Activated naive CD4-positive, alpha-beta T cell treated with anti-CD3 and anti-CD28 coated beads, Interleukin-2, amount 10 ng/mL, durations not matched to agents 7 days and 5 days (primary cell): ENCODE measurements around the gene CYS1.
A peak's percentile ranks its signal among the peaks of the same experiment; 100 is the strongest.
"Not testable (repeated sequence)": the region's sequence is repeated elsewhere in the genome, so short reads cannot be mapped to it uniquely, and the experiment has no call there.

Experiments
- CTCF ChIA-PET: fragments of 350-600 bp; sonication (Branson Sonifier 250); formaldehyde crosslinking; loops from one replicate; lab custom pipeline; 2021; ENCODE audit warnings: antibody characterized with exemption; lab: Charles Lee
- DNase-seq: peaks from one replicate; pipeline ENCODE4 v3.0.0-alpha.2; 2020
- H3K27ac Mint-ChIP-seq: one replicate; pipeline ENCODE4 v1.8.0; 2021; ENCODE audit warnings: mild to moderate bottlenecking, moderate library complexity, mixed read lengths
- H3K27me3 Mint-ChIP-seq: one replicate; pipeline ENCODE4 v1.8.0; 2021; ENCODE audit warnings: mild to moderate bottlenecking, mixed read lengths
- H3K36me3 Mint-ChIP-seq: one replicate; pipeline ENCODE4 v1.8.0; 2021; ENCODE audit warnings: mixed read lengths
- H3K4me1 Mint-ChIP-seq: one replicate; pipeline ENCODE4 v1.8.0; 2021; ENCODE audit warnings: mixed read lengths
- H3K4me3 Mint-ChIP-seq: one replicate; pipeline ENCODE4 v1.8.0; 2021; ENCODE audit warnings: mild to moderate bottlenecking, moderate library complexity, mixed read lengths
- H3K9me3 Mint-ChIP-seq: one replicate; pipeline ENCODE4 v1.8.0; 2021; ENCODE audit warnings: mixed read lengths

Gene CYS1

GRCh38 chr2:10033251-10034006 is 46.8 kb downstream of the CYS1 start:
- DNase-seq: no peak
- H3K36me3 Mint-ChIP-seq: no peaks in the 10 kb centered on the region
- H3K4me1 Mint-ChIP-seq: peaks cover 37% of the 10 kb centered on the region
- CTCF ChIA-PET: interaction anchor here (0.6 to 1.0 kb wide), 2 partner anchors 133 to 219 kb away, joined by 3 to 4 read pairs; no protein-coding TSS in a partner anchor
- H3K27ac Mint-ChIP-seq: no peak overlapping the region
- H3K27me3 Mint-ChIP-seq: peaks cover 48% of the 10 kb centered on the region
- no peaks in the 10 kb centered on the region for H3K9me3 Mint-ChIP-seq
- H3K4me3 Mint-ChIP-seq: no peak overlapping the region

GRCh38 chr2:10032746-10033105 is 47.5 kb downstream of the CYS1 start:
- Mint-ChIP-seq H3K27ac (no peak overlapping the region), H3K4me3 (no peak overlapping the region), H3K27me3 (peaks cover 41% of the 10 kb centered on the region)

GRCh38 chr2:10031886-10032745 is 48.1 kb downstream of the CYS1 start:
- H3K27me3 Mint-ChIP-seq: peaks cover 37% of the 10 kb centered on the region
- no peaks in the 10 kb centered on the region for H3K36me3 Mint-ChIP-seq
- H3K27ac Mint-ChIP-seq: no peak overlapping the region
- H3K4me3 Mint-ChIP-seq: no peak overlapping the region
- CTCF ChIA-PET: interaction anchor here (0.6 to 1.3 kb wide), 2 partner anchors 48 to 49 kb away, joined by 3 to 4 read pairs; no protein-coding TSS in a partner anchor
- DNase-seq: no peak
- peaks cover 44% of the 10 kb centered on the region for H3K4me1 Mint-ChIP-seq
- H3K9me3 Mint-ChIP-seq: no peaks in the 10 kb centered on the region

More at GRCh38 chr2:10032746-10033105, 47.5 kb downstream of the CYS1 start:
- DNase-seq: no peak
- H3K36me3 Mint-ChIP-seq: no peaks in the 10 kb centered on the region
- H3K4me1 Mint-ChIP-seq: peaks cover 42% of the 10 kb centered on the region
- no peaks in the 10 kb centered on the region for H3K9me3 Mint-ChIP-seq
- CTCF ChIA-PET: interaction anchor here (0.6 to 1.0 kb wide), 2 partner anchors 132 to 218 kb away, joined by 3 to 4 read pairs; no protein-coding TSS in a partner anchor

DNA sequence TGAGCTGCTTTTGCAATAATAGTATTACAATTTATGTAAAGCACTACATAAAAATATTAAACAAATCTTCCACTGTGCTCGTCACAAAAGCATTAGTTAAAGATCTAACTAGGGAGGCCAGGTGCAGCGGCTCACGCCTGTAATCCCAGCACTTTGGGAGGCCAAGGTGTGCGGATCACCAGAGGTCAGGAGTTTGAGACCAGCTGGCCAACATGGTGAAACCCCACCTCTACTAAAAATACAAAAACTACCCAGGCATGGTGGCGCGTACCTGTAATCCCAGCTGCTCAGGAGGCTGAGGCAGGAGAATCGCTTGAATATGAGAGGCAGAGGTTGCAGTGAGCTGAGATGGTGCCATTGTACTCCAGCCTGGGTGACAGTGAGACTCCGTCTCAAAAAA is 49.4 kb downstream of the CYS1 start:
- not testable (repeated sequence) for H3K36me3 Mint-ChIP-seq, DNase-seq, H3K27ac Mint-ChIP-seq, H3K9me3 Mint-ChIP-seq, H3K4me3 Mint-ChIP-seq
- CTCF ChIA-PET: interaction anchor here (0.7 to 1.3 kb wide), 3 partner anchors 46 to 236 kb away, joined by 3 to 4 read pairs (median 3); no protein-coding TSS in a partner anchor
- Mint-ChIP-seq H3K4me1 (peaks cover 43% of the 10 kb centered on the region), H3K27me3 (peaks cover 29% of the 10 kb centered on the region)

- peaks cover 26% of the 10 kb centered on the region for H3K27me3 Mint-ChIP-seq
- no peaks in the 10 kb centered on the region for H3K9me3 Mint-ChIP-seq
- no peak for DNase-seq
- H3K4me1 Mint-ChIP-seq: peaks cover 39% of the 10 kb centered on the region
- no peaks in the 10 kb centered on the region for H3K36me3 Mint-ChIP-seq
- no peak overlapping the region for H3K27ac Mint-ChIP-seq
- no peak overlapping the region for H3K4me3 Mint-ChIP-seq
- CTCF ChIA-PET: interaction anchor here (1.0 kb wide), 1 partner anchor 231 kb away, joined by 3 read pairs; no protein-coding TSS in a partner anchor
Measured at GRCh38 chr2:10030311-10030736, 49.9 kb downstream of the CYS1 start.

DNA sequence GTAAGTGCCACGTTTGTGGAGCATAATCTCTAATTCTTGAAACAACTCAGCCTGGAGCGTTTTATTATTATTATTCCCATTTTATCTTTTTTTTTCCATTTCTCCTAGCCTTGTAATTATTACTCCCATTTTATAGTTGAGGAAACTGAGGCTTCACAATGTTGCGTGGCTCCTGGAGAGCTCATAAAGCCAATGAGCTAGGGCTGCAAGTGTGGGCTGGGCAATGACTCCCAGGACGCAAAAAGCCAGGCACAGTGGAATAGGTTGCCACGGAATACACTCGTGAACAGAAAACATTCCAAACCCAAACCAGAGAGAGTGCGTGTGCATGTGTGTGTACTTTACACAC is 50.4 kb downstream of the CYS1 start:
- Mint-ChIP-seq H3K9me3 (no peaks in the 10 kb centered on the region), H3K27me3 (peaks cover 26% of the 10 kb centered on the region)

DNA sequence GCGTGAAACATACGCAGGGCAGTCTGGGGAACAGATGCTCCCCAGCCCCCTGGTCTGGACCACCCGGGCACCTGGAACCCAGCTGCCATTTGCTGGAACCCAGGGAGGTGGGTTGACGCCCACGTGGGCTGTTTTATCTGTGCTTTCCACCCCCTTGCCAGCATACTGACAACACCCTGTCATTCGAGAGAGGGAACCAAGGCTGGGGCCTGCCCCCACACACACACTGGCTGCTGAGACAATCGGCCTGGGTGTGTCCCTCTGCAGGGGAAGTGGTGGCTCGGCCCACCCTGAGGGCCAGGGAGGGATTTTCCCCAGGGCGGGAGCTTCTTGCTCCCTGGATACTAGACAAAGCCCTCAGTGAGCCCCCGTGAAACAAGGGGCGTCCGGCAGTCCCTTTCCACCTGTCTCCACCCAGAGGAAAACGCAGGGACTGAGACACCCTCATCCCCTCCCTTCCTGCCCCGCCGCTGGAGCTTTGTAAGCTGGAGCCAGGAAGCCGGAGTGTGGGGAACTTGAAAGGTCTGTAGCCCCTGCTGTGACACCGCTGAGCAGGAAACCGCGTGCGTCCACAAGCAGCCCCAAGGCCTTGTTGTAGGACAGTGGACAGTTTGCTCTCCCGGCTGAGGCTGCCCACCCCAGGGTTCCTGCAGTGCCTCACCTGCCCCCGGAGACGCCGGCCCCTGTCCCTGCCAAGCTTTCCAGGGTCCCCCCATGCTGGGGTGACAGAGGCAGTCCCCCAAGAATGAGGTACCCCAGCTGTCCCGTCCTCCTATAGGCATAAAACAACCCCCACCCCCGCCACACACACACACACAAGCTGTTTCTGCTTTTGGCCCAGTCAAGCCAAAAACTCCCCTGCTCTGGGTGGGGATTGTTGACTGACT is 51.0 kb downstream of the CYS1 start:
- CTCF ChIA-PET: interaction anchor here (1.0 to 2.2 kb wide), 4 partner anchors 45 to 258 kb away, joined by 4 to 16 read pairs (median 6); no protein-coding TSS in a partner anchor
- Mint-ChIP-seq H3K4me1 (peaks cover 34% of the 10 kb centered on the region), H3K27ac (peak overlapping the region; percentile 87), H3K4me3 (peak overlapping the region; percentile 64), H3K27me3 (peaks cover 26% of the 10 kb centered on the region), H3K9me3 (no peaks in the 10 kb centered on the region), H3K36me3 (no peaks in the 10 kb centered on the region)
- peak; percentile 74 for DNase-seq

More for the DNA sequence above, 50.4 kb downstream of the CYS1 start:
- Mint-ChIP-seq H3K4me3 (peak overlapping the region; percentile 64), H3K4me1 (peaks cover 35% of the 10 kb centered on the region), H3K36me3 (no peaks in the 10 kb centered on the region), H3K27ac (peak overlapping the region; percentile 87)
- CTCF ChIA-PET: interaction anchor here (1.0 to 2.2 kb wide), 3 partner anchors 46 to 259 kb away, joined by 4 to 16 read pairs (median 6); no protein-coding TSS in a partner anchor
- DNase-seq: no peak

GRCh38 chr2:10028407-10028987 is 51.7 kb downstream of the CYS1 start:
- Mint-ChIP-seq H3K27ac (peak overlapping the region; percentile 87), H3K27me3 (peaks cover 30% of the 10 kb centered on the region), H3K4me3 (peak overlapping the region; percentile 64), H3K4me1 (peaks cover 34% of the 10 kb centered on the region), H3K36me3 (no peaks in the 10 kb centered on the region), H3K9me3 (no peaks in the 10 kb centered on the region)
- CTCF ChIA-PET: interaction anchor here (1.0 to 2.2 kb wide), 5 partner anchors 45 to 258 kb away, joined by 4 to 16 read pairs (median 5); no protein-coding TSS in a partner anchor
- no peak for DNase-seq

- no peak for DNase-seq
- Mint-ChIP-seq H3K27me3 (peaks cover 31% of the 10 kb centered on the region), H3K27ac (peak overlapping the region; percentile 42), H3K4me1 (peaks cover 34% of the 10 kb centered on the region), H3K36me3 (no peaks in the 10 kb centered on the region), H3K9me3 (no peaks in the 10 kb centered on the region), H3K4me3 (no peak overlapping the region)
- CTCF ChIA-PET: interaction anchor here (1.6 to 2.2 kb wide), 3 partner anchors 44 to 228 kb away, joined by 4 to 16 read pairs (median 5); no protein-coding TSS in a partner anchor
Measured at GRCh38 chr2:10027660-10028330, 52.4 kb downstream of the CYS1 start.

- peaks cover 25% of the 10 kb centered on the region for H3K27me3 Mint-ChIP-seq
- CTCF ChIA-PET: interaction anchor here (1.6 kb wide), 1 partner anchor 70 kb away, joined by 4 read pairs; no protein-coding TSS in a partner anchor
- no peaks in the 10 kb centered on the region for H3K9me3 Mint-ChIP-seq
- no peak overlapping the region for H3K4me3 Mint-ChIP-seq
- DNase-seq: no peak
- no peaks in the 10 kb centered on the region for H3K36me3 Mint-ChIP-seq
- H3K4me1 Mint-ChIP-seq: peaks cover 34% of the 10 kb centered on the region
- peak overlapping the region; percentile 42 for H3K27ac Mint-ChIP-seq
Measured at GRCh38 chr2:10026940-10027569, 53.2 kb downstream of the CYS1 start.

- no peaks in the 10 kb centered on the region for H3K36me3 Mint-ChIP-seq
- peaks cover 51% of the 10 kb centered on the region for H3K27me3 Mint-ChIP-seq
- DNase-seq: no peak
- CTCF ChIA-PET: no interaction called here
- no peak overlapping the region for H3K27ac Mint-ChIP-seq
- no peaks in the 10 kb centered on the region for H3K9me3 Mint-ChIP-seq
- peaks cover 3% of the 10 kb centered on the region for H3K4me1 Mint-ChIP-seq
- H3K4me3 Mint-ChIP-seq: no peak overlapping the region
Measured at GRCh38 chr2:10022966-10023662, 57.1 kb downstream of the CYS1 start.

DNA sequence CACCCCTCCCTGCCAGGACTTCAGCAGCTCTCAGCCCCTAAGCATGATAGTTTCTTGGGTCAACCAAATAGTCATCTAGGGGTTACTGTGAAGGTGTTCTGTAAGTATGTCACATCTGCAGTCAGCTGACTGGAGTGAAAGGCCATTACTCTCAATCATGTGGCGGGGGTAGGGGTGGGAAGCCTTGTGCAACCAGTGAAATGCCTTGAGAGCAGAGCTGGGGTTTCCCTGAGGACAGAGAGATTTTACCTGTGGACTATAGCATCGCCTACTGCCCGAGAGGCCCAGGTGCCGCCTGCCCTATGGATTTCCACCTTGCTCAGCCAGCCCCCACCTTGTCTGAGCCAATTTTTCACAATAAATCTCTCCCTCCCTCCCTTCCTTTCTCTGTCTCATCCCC is 57.8 kb downstream of the CYS1 start:
- DNase-seq: no peak
- H3K36me3 Mint-ChIP-seq: no peaks in the 10 kb centered on the region
- CTCF ChIA-PET: no interaction called here
- H3K4me3 Mint-ChIP-seq: no peak overlapping the region
- H3K4me1 Mint-ChIP-seq: peaks cover 1% of the 10 kb centered on the region
- H3K27me3 Mint-ChIP-seq: peaks cover 52% of the 10 kb centered on the region
- H3K27ac Mint-ChIP-seq: no peak overlapping the region
- peaks cover under 1% of the 10 kb centered on the region for H3K9me3 Mint-ChIP-seq
